Esophagus squamous epithelium (tissue), 5 donors: ENCODE measurements around the gene GOLGA6D. TPM values are rescaled to one million over a fixed set of nuclear protein-coding genes. Genes with fewer than 3 reads are reported as not detected.
A peak's percentile ranks its signal among the peaks of the same experiment; 100 is the strongest.
"Not testable (repeated sequence)": the region's sequence is repeated elsewhere in the genome, so short reads cannot be mapped to it uniquely, and the experiment has no call there.

Source experiments
- DNase-seq: peaks from one replicate; lab custom pipeline; 2025; lab: John Stamatoyannopoulos, UW
- H3K27ac ChIP-seq, 4 donors: fragments of 200-600 bp; sonication (generic); one replicate each; pipeline ENCODE4 v1.5.1; 2016 to 2019; ENCODE audit warnings: mild to moderate bottlenecking in 1 of 4
- H3K27me3 ChIP-seq, 4 donors: fragments of 200-600 bp; sonication (generic); 1 replicate in 3 of 4; 2 replicates in 1 of 4; pipeline versions ENCODE4 v1.5.1 to v1.6.0; 2017 to 2021; ENCODE audit warnings: antibody characterized with exemption in 1 of 4
- H3K36me3 ChIP-seq, 3 donors: fragments of 200-600 bp; sonication (generic); one replicate each; pipeline ENCODE4 v1.5.1; 2016 to 2019
- H3K4me1 ChIP-seq, 3 donors: fragments of 200-600 bp; sonication (generic); one replicate each; pipeline ENCODE4 v1.5.1; 2017 to 2019
- H3K4me3 ChIP-seq, 4 donors: fragments of 200-600 bp; sonication (generic); 1 replicate in 3 of 4; 2 replicates in 1 of 4; pipeline ENCODE4 v1.5.1; 2016 to 2019; ENCODE audit warnings: mild to moderate bottlenecking in 2 of 4, moderate library complexity in 1 of 4
- H3K9me3 ChIP-seq, 3 donors: fragments of 200-600 bp; sonication (generic); one replicate each; pipeline ENCODE4 v1.5.1; 2016 to 2019
- CTCF ChIP-seq, 6 experiments: fragments of 450-650 bp in 4 of 6; fragments of 200-600 bp in 2 of 6; sonication (generic) in 2 of 6; IDR thresholded peaks; one replicate each; pipeline ENCODE4 v1.5.1; 2016 to 2019; ENCODE audit warnings: antibody characterized with exemption in 6 of 6, mild to moderate bottlenecking in 4 of 6, moderate library complexity in 4 of 6
- WGBS, 2 donors: methylation state at CpG; one replicate each; pipeline ENCODE4 v1.1.5; 2018; 5-methylcytosine and 5-hydroxymethylcytosine counted together
- intact Hi-C: fragments of 100-400 bp; cut with DNase I; formaldehyde crosslinking; loops from one replicate; pipeline ENCODE4 v1.15.0; 2022
- total RNA-seq, 4 donors: library from RNA; depleted of rRNA; stranded (reverse); fragments of >200 nt; gene quantifications; one replicate each; pipeline ENCODE4 v1.1.0, GENCODE V29; 2016
- donor health status: DM: yes; HTN: yes; CAD: no.

GOLGA6D gene
- total RNA-seq, 4 donors from 2014 or later: not detected

- H3K4me1 ChIP-seq, H3K4me3 ChIP-seq, H3K27me3 ChIP-seq, H3K27ac ChIP-seq, H3K9me3 ChIP-seq, DNase-seq, H3K36me3 ChIP-seq, intact Hi-C loops: not testable (repeated sequence)
- WGBS, 2 donors: no CpG with 5 or more reads among the region's 3 CpGs
These were observed 22.8 kb upstream of the GOLGA6D start for GRCh38 chr15:75259873-75260272.

- H3K27me3 ChIP-seq, H3K36me3 ChIP-seq, H3K4me1 ChIP-seq, DNase-seq, H3K4me3 ChIP-seq, H3K9me3 ChIP-seq, H3K27ac ChIP-seq, intact Hi-C loops: not testable (repeated sequence)
- 100% methylated on average over 1 of the region's 8 CpGs for WGBS, 2 donors
These were observed 8.8 kb upstream of the GOLGA6D start for GRCh38 chr15:75273751-75274359.

- intact Hi-C loops, H3K4me3 ChIP-seq: not testable (repeated sequence)
- WGBS, 2 donors: 33 to 43% methylated on average over 2 to 5 of the region's 5 CpGs
These were observed 8.0 kb upstream of the GOLGA6D start for GRCh38 chr15:75274509-75275107.

GRCh38 chr15:75275617-75276016, 7.0 kb upstream of the GOLGA6D start:
- intact Hi-C loops, H3K4me1 ChIP-seq, H3K4me3 ChIP-seq, H3K36me3 ChIP-seq, H3K27me3 ChIP-seq, H3K9me3 ChIP-seq, DNase-seq, H3K27ac ChIP-seq: not testable (repeated sequence)
- 55 to 68% methylated on average over 3 of the region's 3 CpGs for WGBS, 2 donors

More at GRCh38 chr15:75274509-75275107, 8.0 kb upstream of the GOLGA6D start:
- TF ChIP-seq CTCF (IDR thresholded peaks at IDR 0.05): peak; percentile 35 to 60 (median 58)
- H3K36me3 ChIP-seq, H3K27ac ChIP-seq, H3K27me3 ChIP-seq, H3K4me1 ChIP-seq, DNase-seq, H3K9me3 ChIP-seq: not testable (repeated sequence)

- DNase-seq, H3K4me3 ChIP-seq, H3K27ac ChIP-seq, intact Hi-C loops, H3K36me3 ChIP-seq, H3K4me1 ChIP-seq, H3K27me3 ChIP-seq, H3K9me3 ChIP-seq: not testable (repeated sequence)
- 43% methylated on average over 1 of the region's 1 CpG; no CpG with 5 or more reads in 1 of the 2 donors for WGBS, 2 donors
These were observed 4.1 kb upstream of the GOLGA6D start for GRCh38 chr15:75278497-75278896.

- H3K36me3 ChIP-seq, H3K27ac ChIP-seq, H3K4me3 ChIP-seq, intact Hi-C loops, H3K4me1 ChIP-seq, H3K9me3 ChIP-seq, H3K27me3 ChIP-seq, DNase-seq: not testable (repeated sequence)
- no CpG with 5 or more reads among the region's 3 CpGs for WGBS, 2 donors
These were observed 1.5 kb downstream of the GOLGA6D start for GRCh38 chr15:75284152-75284551.

GRCh38 chr15:75293660-75294059, 11.0 kb downstream of the GOLGA6D start:
- H3K4me3 ChIP-seq, H3K27me3 ChIP-seq, H3K4me1 ChIP-seq, H3K27ac ChIP-seq, H3K36me3 ChIP-seq, intact Hi-C loops, DNase-seq, H3K9me3 ChIP-seq: not testable (repeated sequence)
- no CpG with 5 or more reads among the region's 18 CpGs for WGBS, 2 donors

- H3K9me3 ChIP-seq, H3K27me3 ChIP-seq, H3K36me3 ChIP-seq, H3K4me3 ChIP-seq, H3K27ac ChIP-seq, intact Hi-C loops, H3K4me1 ChIP-seq, DNase-seq: not testable (repeated sequence)
- WGBS, 2 donors: 100% methylated on average over 1 of the region's 13 CpGs; no CpG with 5 or more reads in 1 of the 2 donors
These were observed 16.1 kb downstream of the GOLGA6D start for GRCh38 chr15:75298541-75299310.
